ENCODE data around the gene INTS4. TPM values are rescaled to one million over a fixed set of nuclear protein-coding genes. Genes with fewer than 3 reads are reported as not detected.

Gene INTS4
- total and polyA plus RNA-seq, 8 donors, result 15.9 to 27.1 (median 17.9) TPM

- Histone ChIP-seq H3K4me3 (no peak overlapping the region), H3K9me3 (no peaks in the 10 kb centered on the region), H3K36me3 (no peaks in the 10 kb centered on the region), H3K27ac (peak overlapping the region; percentile 1 to 75 (median 65)), H3K4me1 (peaks cover 13 to 35% (median 24%) of the 10 kb centered on the region in 3 donors), H3K27me3 (no peaks in the 10 kb centered on the region)
- 22 to 24% methylated on average over 7 of the region's 7 CpGs for WGBS, 2 donors
- FAIRE-seq (no peak), DNase-seq (peak; percentile 60 to 89 (median 70)), ATAC-seq (peak in 2 of 4 donors; percentile 46 to 64)
- intact Hi-C loops (cut with DNase I), result no loop called here
- TF ChIP-seq CTCF (IDR thresholded peaks at IDR 0.05), result no peak
These were observed 45.6 kb upstream of the INTS4 start for GRCh38 chr11:78039919-78040671.

- ATAC-seq (no peak), DNase-seq (no peak), FAIRE-seq (no peak)
- whole genome bisulfite sequencing, 2 donors, result 51 to 66% methylated on average over 4 of the region's 4 CpGs
- Histone ChIP-seq H3K27ac (peak overlapping the region; percentile 1 to 75 (median 65)), H3K9me3 (no peaks in the 10 kb centered on the region), H3K27me3 (no peaks in the 10 kb centered on the region), H3K4me1 (peaks cover 13 to 31% (median 24%) of the 10 kb centered on the region in 3 donors), H3K4me3 (no peak overlapping the region), H3K36me3 (no peaks in the 10 kb centered on the region)
- TF ChIP-seq CTCF (IDR thresholded peaks at IDR 0.05), result no peak
- intact Hi-C loops (cut with DNase I), result no loop called here
These were observed 45.0 kb upstream of the INTS4 start for GRCh38 chr11:78039391-78039918.

GRCh38 chr11:78038697-78039313, 44.3 kb upstream of the INTS4 start:
- no peak for TF ChIP-seq CTCF (IDR thresholded peaks at IDR 0.05)
- intact Hi-C loops (cut with DNase I), result no loop called here
- H3K27ac ChIP-seq, result peak overlapping the region; percentile 31 to 75 (median 65)
- no peaks in the 10 kb centered on the region for H3K27me3 ChIP-seq
- FAIRE-seq (no peak), ATAC-seq (peak; percentile 80 to 89 (median 86)), DNase-seq (peak; percentile 85 to 91 (median 90))
- H3K36me3 ChIP-seq, result no peaks in the 10 kb centered on the region
- WGBS, 2 donors, result 37 to 54% methylated on average over 8 of the region's 8 CpGs
- H3K9me3 ChIP-seq, result no peaks in the 10 kb centered on the region
- no peak overlapping the region for H3K4me3 ChIP-seq
- peaks cover 13 to 31% (median 24%) of the 10 kb centered on the region in 3 donors for H3K4me1 ChIP-seq

GRCh38 chr11:78037825-78038620, 43.6 kb upstream of the INTS4 start:
- Histone ChIP-seq H3K4me3 (no peak overlapping the region), H3K9me3 (no peaks in the 10 kb centered on the region), H3K27ac (peak overlapping the region; percentile 17 to 73 (median 33)), H3K4me1 (peaks cover 13 to 31% (median 24%) of the 10 kb centered on the region in 3 donors), H3K27me3 (no peaks in the 10 kb centered on the region), H3K36me3 (no peaks in the 10 kb centered on the region)
- WGBS, 2 donors, result 64 to 75% methylated on average over 9 of the region's 9 CpGs
- TF ChIP-seq CTCF (IDR thresholded peaks at IDR 0.05), result no peak
- FAIRE-seq, result no peak
- intact Hi-C loops (cut with DNase I), result no loop called here
- peak in 3 of 6 donors; percentile 23 to 51 (median 46) for DNase-seq
- peak in 1 of 4 donors; percentile 0 for ATAC-seq

Data from pancreas (tissue), 10 donors.